Liver (tissue), 9 donors: ENCODE measurements around the gene MFAP3L. TPM values are rescaled to one million over a fixed set of nuclear protein-coding genes. Genes with fewer than 3 reads are reported as not detected.

ENCODE experiments used
- DNase-seq: peaks from one replicate; pipeline ENCODE4 v3.0.0-alpha.2; 2017; ENCODE audit warnings: low spot score
- H3K27ac ChIP-seq, 2 donors: one replicate each; pipeline ENCODE4 v1.7.0; 2013; ENCODE audit warnings: inconsistent platforms in 2 of 2, low read length in 2 of 2, control low read depth in 1 of 2, low read depth in 1 of 2, mild to moderate bottlenecking in 1 of 2
- H3K27me3 ChIP-seq, 4 donors: one replicate each; pipeline versions ENCODE4 v1.6.1 to v1.7.0; 2013; ENCODE audit warnings: low read length in 3 of 4, inconsistent platforms in 1 of 4, mild to moderate bottlenecking in 1 of 4, moderate library complexity in 1 of 4; ENCODE audit not compliant: control insufficient read depth in 4 of 4, insufficient read depth in 4 of 4
- H3K36me3 ChIP-seq, 4 donors: one replicate each; pipeline versions ENCODE4 v1.6.1 to v1.7.0; 2013; ENCODE audit warnings: low read length in 3 of 4, mild to moderate bottlenecking in 3 of 4, low read depth in 1 of 4, moderate library complexity in 1 of 4; ENCODE audit not compliant: control insufficient read depth in 4 of 4, insufficient read depth in 3 of 4
- H3K4me1 ChIP-seq, 4 donors: one replicate each; pipeline versions ENCODE4 v1.6.1 to v1.7.0; 2013; ENCODE audit warnings: low read length in 3 of 4, mild to moderate bottlenecking in 3 of 4, moderate library complexity in 1 of 4; ENCODE audit not compliant: control insufficient read depth in 4 of 4, insufficient read depth in 4 of 4
- H3K4me3 ChIP-seq, 3 donors: one replicate each; pipeline versions ENCODE4 v1.6.1 to v1.7.0; 2013; ENCODE audit warnings: low read length in 3 of 3, control low read depth in 1 of 3, low read depth in 1 of 3, mild to moderate bottlenecking in 1 of 3
- H3K9ac ChIP-seq, 2 donors: one replicate each; pipeline ENCODE4 v1.7.0; 2013; ENCODE audit warnings: low read length in 2 of 2, mild to moderate bottlenecking in 2 of 2, moderate library complexity in 2 of 2, control low read depth in 1 of 2, low read depth in 1 of 2
- H3K9me3 ChIP-seq, 4 donors: one replicate each; pipeline versions ENCODE4 v1.6.1 to v1.7.0; 2013; ENCODE audit warnings: low read length in 3 of 4; ENCODE audit not compliant: control insufficient read depth in 4 of 4
- FOXA1 ChIP-seq: IDR thresholded peaks from 2 replicates; pipeline ENCODE4 v1.6.1; 2016; ENCODE audit warnings: antibody characterized with exemption
- FOXA2 ChIP-seq: IDR thresholded peaks from 2 replicates; pipeline ENCODE4 v1.6.1; 2016; ENCODE audit warnings: antibody characterized with exemption
- GABPA ChIP-seq, 2 donors: IDR thresholded peaks in 1 of 2; conservative IDR thresholded peaks in 1 of 2; 2 replicates each; pipeline ENCODE4 v1.6.1; 2016; ENCODE audit warnings: antibody characterized with exemption in 2 of 2, mild to moderate bottlenecking in 1 of 2, moderate library complexity in 1 of 2
- HNF4A ChIP-seq, 2 donors: conservative IDR thresholded peaks; 2 replicates each; pipeline ENCODE4 v1.6.1; 2016; ENCODE audit warnings: antibody characterized with exemption in 2 of 2, mild to moderate bottlenecking in 2 of 2
- HNF4G ChIP-seq: IDR thresholded peaks from 2 replicates; pipeline ENCODE4 v1.6.1; 2016; ENCODE audit warnings: antibody characterized with exemption
- JUND ChIP-seq, 2 donors: IDR thresholded peaks; 2 replicates each; pipeline ENCODE4 v1.6.1; 2016; ENCODE audit warnings: antibody characterized with exemption in 2 of 2
- NR2F2 ChIP-seq: IDR thresholded peaks from 2 replicates; pipeline ENCODE4 v1.6.1; 2016; ENCODE audit warnings: antibody characterized with exemption
- RXRA ChIP-seq, 2 donors: IDR thresholded peaks; 2 replicates each; pipeline ENCODE4 v1.6.1; 2017 to 2018; ENCODE audit warnings: antibody characterized with exemption in 2 of 2, mild to moderate bottlenecking in 1 of 2
- SP1 ChIP-seq: IDR thresholded peaks from 2 replicates; pipeline ENCODE4 v1.6.1; 2018; ENCODE audit warnings: antibody characterized with exemption, mild to moderate bottlenecking
- TAF1 ChIP-seq: conservative IDR thresholded peaks from 2 replicates; pipeline ENCODE4 v1.6.1; 2016; ENCODE audit warnings: antibody characterized with exemption, mild to moderate bottlenecking
- WGBS: extraction: QIAGEN DNeasy Blood & Tissue Kit; methylation state at CpG from one replicate; pipeline ENCODE4 v1.1.7; 2013; 5-methylcytosine and 5-hydroxymethylcytosine counted together
- polyA plus RNA-seq, 2 donors: library from polyadenylated mRNA; stranded (reverse) in 1 of 2; unstranded in 1 of 2; fragments of 200-250 nt in 1 of 2; fragments of >200 nt in 1 of 2; fragmentation: Nextera tagmentation in 1 of 2; extraction: Ambion mirVana in 1 of 2; gene quantifications; one replicate each; pipeline versions ENCODE4 v1.2.1 to v1.2.3, GENCODE V29; 2013 to 2015
- total RNA-seq, 2 donors: library from RNA; depleted of rRNA; stranded (reverse); fragments of >200 nt; gene quantifications; one replicate each; pipeline ENCODE4 v1.2.3, GENCODE V29; 2014
- TF ChIP-seq, protein P1 (sequence below): IDR thresholded peaks from 2 replicates; pipeline ENCODE4 v1.6.1; 2016; ENCODE audit warnings: antibody characterized with exemption, mild to moderate bottlenecking
- TF ChIP-seq, protein P2 (sequence below): IDR thresholded peaks from 2 replicates; pipeline ENCODE4 v1.6.1; 2016; ENCODE audit warnings: antibody characterized with exemption
- TF ChIP-seq, protein P3 (sequence below): IDR thresholded peaks from 2 replicates; pipeline ENCODE4 v1.6.1; 2016; ENCODE audit warnings: antibody characterized with exemption
- TF ChIP-seq, protein P4 (sequence below): IDR thresholded peaks from 2 replicates; pipeline ENCODE4 v1.6.1; 2016; ENCODE audit warnings: antibody characterized with exemption
- TF ChIP-seq, protein P5 (sequence below): fragments of 150-350 bp; IDR thresholded peaks from 2 replicates; pipeline ENCODE4 v1.5.1; 2017; ENCODE audit warnings: improper control_type of control experiment, low read depth, low read length; ENCODE audit not compliant: missing input control
- donor health status: healthy.
- donor health status: healthy.
- donor health status: healthy.
- donor health status: healthy.
- donor health status: healthy.

Gene MFAP3L
- total and polyA plus RNA-seq, 4 donors = 16.5 to 102 (median 18.5) TPM

DNA sequence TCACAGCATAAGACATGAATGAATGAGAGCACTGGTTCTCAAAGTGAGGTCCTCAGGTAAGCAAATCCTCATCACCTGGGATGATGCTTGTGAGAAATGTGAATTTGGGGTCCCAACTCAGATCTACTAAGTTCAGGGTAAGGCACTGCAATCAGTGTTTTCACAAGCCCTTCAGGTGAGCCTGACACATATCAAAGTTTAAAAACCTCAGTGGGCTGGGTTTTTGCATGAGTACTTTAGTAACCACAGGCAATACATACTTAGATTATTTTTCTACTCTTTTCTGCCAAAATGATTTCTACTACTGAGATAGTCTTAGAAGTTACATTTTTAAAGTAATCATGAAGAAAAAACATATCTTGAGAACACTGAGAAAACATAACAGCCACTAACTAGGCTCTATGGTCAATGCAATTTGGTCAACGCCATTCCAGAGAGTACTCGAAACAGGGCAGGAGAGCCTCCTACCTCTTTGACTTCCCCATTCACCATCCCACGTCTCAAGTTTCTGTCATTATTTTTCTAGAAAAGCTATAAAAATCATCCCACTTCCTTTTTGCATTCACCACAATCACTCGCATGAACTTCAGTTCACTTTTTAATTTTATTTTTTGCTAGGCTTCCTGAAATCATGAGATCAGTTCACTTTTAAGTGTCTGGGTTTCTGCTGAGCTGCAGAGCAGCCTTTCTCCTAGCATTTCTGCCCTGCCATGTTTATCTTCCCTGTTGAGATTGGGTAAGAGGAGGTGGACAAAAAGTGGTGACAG lies 73.8 kb downstream of the MFAP3L start (continued):
- TF ChIP-seq, protein P1, sequence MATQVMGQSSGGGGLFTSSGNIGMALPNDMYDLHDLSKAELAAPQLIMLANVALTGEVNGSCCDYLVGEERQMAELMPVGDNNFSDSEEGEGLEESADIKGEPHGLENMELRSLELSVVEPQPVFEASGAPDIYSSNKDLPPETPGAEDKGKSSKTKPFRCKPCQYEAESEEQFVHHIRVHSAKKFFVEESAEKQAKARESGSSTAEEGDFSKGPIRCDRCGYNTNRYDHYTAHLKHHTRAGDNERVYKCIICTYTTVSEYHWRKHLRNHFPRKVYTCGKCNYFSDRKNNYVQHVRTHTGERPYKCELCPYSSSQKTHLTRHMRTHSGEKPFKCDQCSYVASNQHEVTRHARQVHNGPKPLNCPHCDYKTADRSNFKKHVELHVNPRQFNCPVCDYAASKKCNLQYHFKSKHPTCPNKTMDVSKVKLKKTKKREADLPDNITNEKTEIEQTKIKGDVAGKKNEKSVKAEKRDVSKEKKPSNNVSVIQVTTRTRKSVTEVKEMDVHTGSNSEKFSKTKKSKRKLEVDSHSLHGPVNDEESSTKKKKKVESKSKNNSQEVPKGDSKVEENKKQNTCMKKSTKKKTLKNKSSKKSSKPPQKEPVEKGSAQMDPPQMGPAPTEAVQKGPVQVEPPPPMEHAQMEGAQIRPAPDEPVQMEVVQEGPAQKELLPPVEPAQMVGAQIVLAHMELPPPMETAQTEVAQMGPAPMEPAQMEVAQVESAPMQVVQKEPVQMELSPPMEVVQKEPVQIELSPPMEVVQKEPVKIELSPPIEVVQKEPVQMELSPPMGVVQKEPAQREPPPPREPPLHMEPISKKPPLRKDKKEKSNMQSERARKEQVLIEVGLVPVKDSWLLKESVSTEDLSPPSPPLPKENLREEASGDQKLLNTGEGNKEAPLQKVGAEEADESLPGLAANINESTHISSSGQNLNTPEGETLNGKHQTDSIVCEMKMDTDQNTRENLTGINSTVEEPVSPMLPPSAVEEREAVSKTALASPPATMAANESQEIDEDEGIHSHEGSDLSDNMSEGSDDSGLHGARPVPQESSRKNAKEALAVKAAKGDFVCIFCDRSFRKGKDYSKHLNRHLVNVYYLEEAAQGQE = no peak
- TF ChIP-seq HNF4G = no peak
- TF ChIP-seq GABPA (IDR thresholded peaks at IDR 0.05 in 1 of 2, conservative IDR thresholded peaks at IDR 0.05 in 1 of 2) = no peak
- no peak for TF ChIP-seq HNF4A (conservative IDR thresholded peaks at IDR 0.05)
- TF ChIP-seq FOXA1 = no peak
- TF ChIP-seq, protein P2, sequence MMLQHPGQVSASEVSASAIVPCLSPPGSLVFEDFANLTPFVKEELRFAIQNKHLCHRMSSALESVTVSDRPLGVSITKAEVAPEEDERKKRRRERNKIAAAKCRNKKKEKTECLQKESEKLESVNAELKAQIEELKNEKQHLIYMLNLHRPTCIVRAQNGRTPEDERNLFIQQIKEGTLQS = no peak

DNA sequence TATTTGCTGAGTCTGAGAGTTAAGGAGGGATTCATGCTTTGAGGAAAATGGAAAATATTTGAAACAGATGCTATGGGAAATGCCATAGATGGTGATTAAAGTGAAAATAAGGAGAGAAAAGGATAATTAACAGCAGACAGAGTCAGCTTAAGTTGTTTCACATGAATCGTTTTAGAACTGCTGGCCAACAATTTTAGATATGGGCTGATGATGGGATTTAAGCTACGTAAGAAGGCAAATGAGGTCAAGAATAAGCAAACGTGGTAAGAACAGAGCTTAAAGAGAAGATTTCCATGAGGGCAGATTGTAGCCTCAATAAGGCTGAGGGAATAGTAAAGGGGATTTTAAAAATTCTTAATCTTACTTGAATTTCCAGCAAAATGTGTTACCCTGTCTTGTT lies 77.9 kb downstream of the MFAP3L start:
- H3K9me3 ChIP-seq = no peaks in the 10 kb centered on the region
- TF ChIP-seq, protein P1 = no peak
- TF ChIP-seq, protein P3, sequence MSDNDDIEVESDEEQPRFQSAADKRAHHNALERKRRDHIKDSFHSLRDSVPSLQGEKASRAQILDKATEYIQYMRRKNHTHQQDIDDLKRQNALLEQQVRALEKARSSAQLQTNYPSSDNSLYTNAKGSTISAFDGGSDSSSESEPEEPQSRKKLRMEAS = no peak
- no peak for TF ChIP-seq FOXA2
- TF ChIP-seq RXRA (IDR thresholded peaks at IDR 0.05) = no peak
- no peak for TF ChIP-seq NR2F2
- TF ChIP-seq FOXA1 = no peak
- TF ChIP-seq HNF4G = no peak
- TF ChIP-seq SP1 = no peak
- TF ChIP-seq GABPA (IDR thresholded peaks at IDR 0.05 in 1 of 2, conservative IDR thresholded peaks at IDR 0.05 in 1 of 2) = no peak
- no peak for TF ChIP-seq TAF1
- TF ChIP-seq JUND (IDR thresholded peaks at IDR 0.05) = no peak
- TF ChIP-seq, protein P2 = no peak
- TF ChIP-seq, protein P4, sequence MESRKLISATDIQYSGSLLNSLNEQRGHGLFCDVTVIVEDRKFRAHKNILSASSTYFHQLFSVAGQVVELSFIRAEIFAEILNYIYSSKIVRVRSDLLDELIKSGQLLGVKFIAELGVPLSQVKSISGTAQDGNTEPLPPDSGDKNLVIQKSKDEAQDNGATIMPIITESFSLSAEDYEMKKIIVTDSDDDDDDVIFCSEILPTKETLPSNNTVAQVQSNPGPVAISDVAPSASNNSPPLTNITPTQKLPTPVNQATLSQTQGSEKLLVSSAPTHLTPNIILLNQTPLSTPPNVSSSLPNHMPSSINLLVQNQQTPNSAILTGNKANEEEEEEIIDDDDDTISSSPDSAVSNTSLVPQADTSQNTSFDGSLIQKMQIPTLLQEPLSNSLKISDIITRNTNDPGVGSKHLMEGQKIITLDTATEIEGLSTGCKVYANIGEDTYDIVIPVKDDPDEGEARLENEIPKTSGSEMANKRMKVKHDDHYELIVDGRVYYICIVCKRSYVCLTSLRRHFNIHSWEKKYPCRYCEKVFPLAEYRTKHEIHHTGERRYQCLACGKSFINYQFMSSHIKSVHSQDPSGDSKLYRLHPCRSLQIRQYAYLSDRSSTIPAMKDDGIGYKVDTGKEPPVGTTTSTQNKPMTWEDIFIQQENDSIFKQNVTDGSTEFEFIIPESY = no peak
- TF ChIP-seq, protein P5, sequence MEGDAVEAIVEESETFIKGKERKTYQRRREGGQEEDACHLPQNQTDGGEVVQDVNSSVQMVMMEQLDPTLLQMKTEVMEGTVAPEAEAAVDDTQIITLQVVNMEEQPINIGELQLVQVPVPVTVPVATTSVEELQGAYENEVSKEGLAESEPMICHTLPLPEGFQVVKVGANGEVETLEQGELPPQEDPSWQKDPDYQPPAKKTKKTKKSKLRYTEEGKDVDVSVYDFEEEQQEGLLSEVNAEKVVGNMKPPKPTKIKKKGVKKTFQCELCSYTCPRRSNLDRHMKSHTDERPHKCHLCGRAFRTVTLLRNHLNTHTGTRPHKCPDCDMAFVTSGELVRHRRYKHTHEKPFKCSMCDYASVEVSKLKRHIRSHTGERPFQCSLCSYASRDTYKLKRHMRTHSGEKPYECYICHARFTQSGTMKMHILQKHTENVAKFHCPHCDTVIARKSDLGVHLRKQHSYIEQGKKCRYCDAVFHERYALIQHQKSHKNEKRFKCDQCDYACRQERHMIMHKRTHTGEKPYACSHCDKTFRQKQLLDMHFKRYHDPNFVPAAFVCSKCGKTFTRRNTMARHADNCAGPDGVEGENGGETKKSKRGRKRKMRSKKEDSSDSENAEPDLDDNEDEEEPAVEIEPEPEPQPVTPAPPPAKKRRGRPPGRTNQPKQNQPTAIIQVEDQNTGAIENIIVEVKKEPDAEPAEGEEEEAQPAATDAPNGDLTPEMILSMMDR = no peak
- 73% methylated on average over 3 of the region's 3 CpGs for WGBS
- no peak overlapping the region for H3K9ac ChIP-seq
- no peak for DNase-seq
- no peaks in the 10 kb centered on the region for H3K4me1 ChIP-seq
- H3K4me3 ChIP-seq = no peak overlapping the region
- no peaks in the 10 kb centered on the region for H3K36me3 ChIP-seq
- H3K27ac ChIP-seq = no peak overlapping the region
- no peaks in the 10 kb centered on the region for H3K27me3 ChIP-seq
